ENCODE results near the gene MORN4. TPM values are rescaled to one million over a fixed set of nuclear protein-coding genes. Genes with fewer than 3 reads are reported as not detected.
A peak's percentile ranks its signal among the peaks of the same experiment; 100 is the strongest.

The MORN4 gene
- total RNA-seq, 1 experiment from 2014 or later: 11.9 TPM

DNA sequence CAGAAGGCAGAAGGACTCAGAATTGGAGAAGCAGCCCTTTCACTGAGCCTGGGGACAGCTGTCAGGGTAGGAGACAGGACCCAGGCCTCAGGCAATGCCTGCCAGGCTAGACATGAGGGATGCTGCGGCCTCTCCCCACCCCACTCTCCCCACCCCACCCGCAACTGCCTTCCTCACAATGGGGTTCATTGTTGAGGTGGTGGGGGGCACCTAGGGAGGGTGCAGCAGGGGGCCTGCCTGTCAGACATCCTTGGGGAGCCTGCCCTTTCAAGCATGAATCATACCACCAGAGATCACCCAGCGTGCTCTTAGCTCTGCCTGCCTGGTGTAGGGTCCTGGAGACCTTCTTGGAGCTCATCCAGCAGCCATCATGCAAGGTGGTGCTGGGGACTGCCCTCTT is 43.8 kb downstream of the MORN4 start, which contains the start of gene C10orf62:
Gene C10orf62, plus strand, starts transcription at position 243 of the 400 bp plus-strand sequence. CDS start 177 bp downstream, outside the sequence.
- no peak within 1 kb of the TSS for H3T11ph ChIP-seq (ENCODE audit: low read length)
- H4K5ac ChIP-seq (ENCODE audit: insufficient read length, low read depth, low read length): no peak within 1 kb of the TSS
- H3K4me1 ChIP-seq (ENCODE audit: insufficient read depth, low read length): no peaks in the 10 kb centered on the region
- H3K18ac ChIP-seq (ENCODE audit: insufficient read length, low read depth, low read length): no peak within 1 kb of the TSS
- H3K9me3 ChIP-seq (ENCODE audit: control insufficient read depth, low read depth, low read length): no peaks in the 10 kb centered on the region
- Mint-ChIP-seq H3K27me3 (ENCODE audit: low read depth) (no peaks in the 10 kb centered on the region), H3K36me3 (ENCODE audit: insufficient read depth in 1 of 3, low read depth in 3 of 3) (no peaks in the 10 kb centered on the region), H3K9me3 (no peaks in the 10 kb centered on the region), H3K4me1 (peaks cover 0 to 3% of the 10 kb centered on the region in 2 experiments; a peak in 2 of 4 replicates), H3K4me3 (no peak within 1 kb of the TSS), H3K27ac (peak within 1 kb of the TSS in 2 of 3 experiments; percentile 52 to 68; a peak in 2 of 7 replicates)
- no peak within 1 kb of the TSS for H3K4ac ChIP-seq (ENCODE audit: low read depth, low read length)
- no peak within 1 kb of the TSS for H2BK12ac ChIP-seq (ENCODE audit: insufficient read length, low read depth, low read length)
- no CpG with 5 or more reads among the region's 3 CpGs for WGBS (ENCODE audit: extremely low coverage, insufficient read length, low lambda C conversion rate)
- no peak within 1 kb of the TSS for H2AFZ ChIP-seq (ENCODE audit: low read length)
- no peak within 1 kb of the TSS for H2BK5ac ChIP-seq (ENCODE audit: insufficient read length, low read length)
- no peak within 1 kb of the TSS; the same call in 1 of the 2 replicates for H3K14ac ChIP-seq (ENCODE audit: insufficient read depth, low read length)
- no peaks in the 10 kb centered on the region for H3K79me2 ChIP-seq (ENCODE audit: insufficient read depth, low read length)
- no peak for DNase-seq
- no peaks in the 10 kb centered on the region for H3K23me2 ChIP-seq (ENCODE audit: insufficient read length, low read depth, low read length, poor library complexity, severe bottlenecking)
- H2BK20ac ChIP-seq (ENCODE audit: low read depth, low read length, poor library complexity, severe bottlenecking): no peak within 1 kb of the TSS
- H2BK120ac ChIP-seq (ENCODE audit: low read depth, low read length, poor library complexity, severe bottlenecking): no peak within 1 kb of the TSS
- H4K8ac ChIP-seq (replicated peaks; ENCODE audit: insufficient read length, low read depth, low read length): no peak within 1 kb of the TSS
- no peak within 1 kb of the TSS for H3K23ac ChIP-seq (ENCODE audit: insufficient read length, low read depth, low read length)
- no peak within 1 kb of the TSS for H3K27ac ChIP-seq (ENCODE audit: insufficient read length, low read depth, low read length)
- TF ChIP-seq, protein P1, sequence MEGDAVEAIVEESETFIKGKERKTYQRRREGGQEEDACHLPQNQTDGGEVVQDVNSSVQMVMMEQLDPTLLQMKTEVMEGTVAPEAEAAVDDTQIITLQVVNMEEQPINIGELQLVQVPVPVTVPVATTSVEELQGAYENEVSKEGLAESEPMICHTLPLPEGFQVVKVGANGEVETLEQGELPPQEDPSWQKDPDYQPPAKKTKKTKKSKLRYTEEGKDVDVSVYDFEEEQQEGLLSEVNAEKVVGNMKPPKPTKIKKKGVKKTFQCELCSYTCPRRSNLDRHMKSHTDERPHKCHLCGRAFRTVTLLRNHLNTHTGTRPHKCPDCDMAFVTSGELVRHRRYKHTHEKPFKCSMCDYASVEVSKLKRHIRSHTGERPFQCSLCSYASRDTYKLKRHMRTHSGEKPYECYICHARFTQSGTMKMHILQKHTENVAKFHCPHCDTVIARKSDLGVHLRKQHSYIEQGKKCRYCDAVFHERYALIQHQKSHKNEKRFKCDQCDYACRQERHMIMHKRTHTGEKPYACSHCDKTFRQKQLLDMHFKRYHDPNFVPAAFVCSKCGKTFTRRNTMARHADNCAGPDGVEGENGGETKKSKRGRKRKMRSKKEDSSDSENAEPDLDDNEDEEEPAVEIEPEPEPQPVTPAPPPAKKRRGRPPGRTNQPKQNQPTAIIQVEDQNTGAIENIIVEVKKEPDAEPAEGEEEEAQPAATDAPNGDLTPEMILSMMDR (conservative IDR thresholded peaks at IDR 0.05): no peak
- H4K20me1 ChIP-seq (ENCODE audit: control insufficient read depth, insufficient read depth, insufficient read length): no peaks in the 10 kb centered on the region
- no peak within 1 kb of the TSS for H3K56ac ChIP-seq (ENCODE audit: insufficient read length, low read depth, low read length)
- no peaks in the 10 kb centered on the region for H3K27me3 ChIP-seq (ENCODE audit: insufficient read depth, low read length)
- H3K79me1 ChIP-seq (ENCODE audit: insufficient read depth, low read depth, low read length, poor library complexity, severe bottlenecking): no peaks in the 10 kb centered on the region
- no peak within 1 kb of the TSS for H3K9ac ChIP-seq (ENCODE audit: extremely low read depth, insufficient read length, low read length)
- no peak within 1 kb of the TSS; the same call in 1 of the 2 replicates for H2BK15ac ChIP-seq (ENCODE audit: low read depth, low read length)
- H2AK5ac ChIP-seq (ENCODE audit: insufficient read length, low read length): no peak within 1 kb of the TSS
- no peak within 1 kb of the TSS for H4K91ac ChIP-seq (ENCODE audit: insufficient read length, low read depth, low read length)
- no peak within 1 kb of the TSS for H3K4me2 ChIP-seq (ENCODE audit: insufficient read depth, insufficient read length, low read length)

Data from H9 (cell line).